ENCODE measurements around the gene PSMA3. TPM values are rescaled to one million over a fixed set of nuclear protein-coding genes. Genes with fewer than 3 reads are reported as not detected.

The PSMA3 gene
- polyA plus RNA-seq (ENCODE audit: insufficient read depth in 1 of 5, insufficient read length in 5 of 5, low replicate concordance in 1 of 5): 100 to 1,000 TPM; 133 to 194 (median 162) TPM
- long read RNA-seq, donor 1, transcript PSMA3-201 (11 exons, 970 nt): major isoform, 67 of 218 reads
- long read RNA-seq, donor 1, transcript PSMA3-212 (3 exons, 730 nt): minor isoform, 9 of 218 reads
- long read RNA-seq, donor 1, partial matches to known transcripts: 138 of 218 reads
- long read RNA-seq, donor 1, other reads (novel, unspliced or antisense): 0 of 218 reads
- long read RNA-seq, donor 2, transcript PSMA3-201 (11 exons, 970 nt): major isoform, 39 of 86 reads
- long read RNA-seq, donor 2, partial matches to known transcripts: 28 of 86 reads
- long read RNA-seq, donor 2, other reads (novel, unspliced or antisense): 14 of 86 reads
- long read RNA-seq, donor 3, transcript PSMA3-201 (11 exons, 970 nt): major isoform, 65 of 172 reads
- long read RNA-seq, donor 3, transcript PSMA3-212 (3 exons, 730 nt): minor isoform, 14 of 172 reads
- long read RNA-seq, donor 3, partial matches to known transcripts: 87 of 172 reads
- long read RNA-seq, donor 3, other reads (novel, unspliced or antisense): 5 of 172 reads
- long read RNA-seq, donor 4, transcript PSMA3-212 (3 exons, 730 nt): minor isoform, 13 of 75 reads
- long read RNA-seq, donor 4, transcript PSMA3-201 (11 exons, 970 nt): major isoform, 45 of 75 reads
- long read RNA-seq, donor 4, partial matches to known transcripts: 15 of 75 reads
- long read RNA-seq, donor 4, other reads (novel, unspliced or antisense): 0 of 75 reads
- long read RNA-seq, donor 5, transcript PSMA3-212 (3 exons, 730 nt): minor isoform, 5 of 214 reads
- long read RNA-seq, donor 5, transcript PSMA3-201 (11 exons, 970 nt): major isoform, 91 of 214 reads
- long read RNA-seq, donor 5, partial matches to known transcripts: 104 of 214 reads
- long read RNA-seq, donor 5, other reads (novel, unspliced or antisense): 8 of 214 reads
- long read RNA-seq, donor 6, transcript PSMA3-212 (3 exons, 730 nt): minor isoform, 11 of 199 reads
- long read RNA-seq, donor 6, transcript PSMA3-201 (11 exons, 970 nt): major isoform, 73 of 199 reads
- long read RNA-seq, donor 6, partial matches to known transcripts: 75 of 199 reads
- long read RNA-seq, donor 6, other reads (novel, unspliced or antisense): 34 of 199 reads
- long read RNA-seq, donor 7, transcript PSMA3-201 (11 exons, 970 nt): major isoform, 34 of 38 reads
- long read RNA-seq, donor 7, partial matches to known transcripts: 0 of 38 reads
- long read RNA-seq, donor 7, other reads (novel, unspliced or antisense): 0 of 38 reads
- long read RNA-seq, donor 8, transcript PSMA3-201 (11 exons, 970 nt): major isoform, 25 of 44 reads
- long read RNA-seq, donor 8, partial matches to known transcripts: 12 of 44 reads
- long read RNA-seq, donor 8, other reads (novel, unspliced or antisense): 0 of 44 reads

GRCh38 chr14:58244556-58245387 lies at the start of gene PSMA3:
Gene PSMA3, plus strand, starts transcription at chr14:58244843. Its CDS starts 78 bp downstream, at chr14:58244921.
- DNase-seq: peak; percentile 95 to 97

GRCh38 chr14:58196198-58196597 lies 48.4 kb upstream of the PSMA3 start:
- no peak for DNase-seq

- no peak for DNase-seq
These were observed 46.6 kb upstream of the PSMA3 start for GRCh38 chr14:58198086-58198485.

GRCh38 chr14:58199726-58200479 lies 44.7 kb upstream of the PSMA3 start, which contains the start of gene ACTR10:
Gene ACTR10, plus strand, starts transcription at chr14:58200149. Its CDS starts 69 bp downstream, at chr14:58200218.
- peak; percentile 87 to 88 for DNase-seq

- no peak for DNase-seq
These were observed 44.2 kb upstream of the PSMA3 start for GRCh38 chr14:58200480-58200841.

GRCh38 chr14:58200846-58201245 lies 43.8 kb upstream of the PSMA3 start:
- DNase-seq: peak in 1 of 2 donors; percentile 23

- no peak for DNase-seq
These were observed 31.5 kb upstream of the PSMA3 start for GRCh38 chr14:58213176-58213575.

- DNase-seq: no peak
These were observed 29.3 kb upstream of the PSMA3 start for GRCh38 chr14:58215191-58215914.

- DNase-seq: no peak
These were observed 28.1 kb upstream of the PSMA3 start for GRCh38 chr14:58216544-58216943.

- no peak for DNase-seq
These were observed 17.4 kb upstream of the PSMA3 start for GRCh38 chr14:58227096-58227819.

GRCh38 chr14:58238252-58239243 lies 6.1 kb upstream of the PSMA3 start:
- DNase-seq: peak; percentile 47 to 65

GRCh38 chr14:58239244-58240195 lies 5.1 kb upstream of the PSMA3 start:
- peak; percentile 74 to 81 for DNase-seq

- peak in 1 of 2 donors; percentile 42 for DNase-seq
These were observed 670 bp upstream of the PSMA3 start for GRCh38 chr14:58243790-58244555.

GRCh38 chr14:58245562-58245961 lies 919 bp downstream of the PSMA3 start:
- no peak for DNase-seq

- DNase-seq: no peak
These were observed 5.0 kb downstream of the PSMA3 start for GRCh38 chr14:58249611-58250010.

Measured in right lung (tissue), 10 donors.